GM12878 (cell line): ENCODE data around the gene PTPRM. TPM values are rescaled to one million over a fixed set of nuclear protein-coding genes. Genes with fewer than 3 reads are reported as not detected.

Experiments
- ATAC-seq: fragments of 200-7000 bp; cut with Tn5 transposase; 3 replicates; pipeline ENCODE4 v1.9.1; 2020; ENCODE audit warnings: mild to moderate bottlenecking, moderate library complexity
- BruUV-seq: library from RNA; stranded (reverse); fragments of 400-500 nt; replicated peaks from 2 replicates; lab custom pipeline; 2021; lab: Mats Ljungman, UMichigan
- CTCF ChIA-PET: fragments of 300-600 bp; sonication (Branson Sonifier 250); formaldehyde crosslinking; extraction: SDS; loops from one replicate; lab custom pipeline; 2021; ENCODE audit warnings: inconsistent platforms; lab: Yijun Ruan, JAX
- POLR2A ChIA-PET: fragments of 350-600 bp; formaldehyde crosslinking; extraction: SDS; loops from one replicate; lab custom pipeline; 2021; ENCODE audit warnings: inconsistent platforms; lab: Charles Lee
- RAD21 ChIA-PET: fragments of 300-600 bp; sonication (Branson Sonifier 250); formaldehyde crosslinking; loops from one replicate; lab custom pipeline; 2023; ENCODE audit warnings: antibody characterized with exemption; ENCODE audit not compliant: unreplicated experiment; lab: Charles Lee
- SMC1A ChIA-PET: fragments of 300-600 bp; sonication (Branson Sonifier 250); formaldehyde crosslinking; loops from one replicate; lab custom pipeline; 2023; ENCODE audit not compliant: unreplicated experiment, uncharacterized antibody; lab: Charles Lee
- DNase-seq: peaks from one replicate; pipeline ENCODE4 v3.0.0-alpha.2; 2011; ENCODE audit warnings: low read depth, low spot score
- FAIRE-seq: peaks from 3 replicates; lab custom pipeline; 2011; peaks lifted over from hg19 to GRCh38; lab: Jason Lieb, UNC
- H2AFZ ChIP-seq: 2 replicates; pipeline ENCODE4 v1.6.0; 2011; ENCODE audit warnings: low read depth, low read length, control low read depth; ENCODE audit not compliant: control insufficient read depth
- H3K27ac ChIP-seq: 2 replicates; pipeline ENCODE4 v1.5.1; 2011; ENCODE audit warnings: control low read depth; ENCODE audit not compliant: control insufficient read depth, insufficient read depth
- H3K27me3 ChIP-seq, 2 experiments: replicated peaks in 1 of 2; 2 replicates each; pipeline versions ENCODE4 v1.6.0 to v1.6.1; 2011; ENCODE audit warnings: low read length in 1 of 2; ENCODE audit not compliant: control insufficient read depth in 2 of 2, insufficient read depth in 2 of 2
- H3K36me3 ChIP-seq, 2 experiments: 2 replicates each; pipeline ENCODE4 v1.5.1; 2011; ENCODE audit warnings: low read length in 1 of 2; ENCODE audit not compliant: control insufficient read depth in 2 of 2, insufficient read depth in 2 of 2
- H3K4me1 ChIP-seq: 2 replicates; pipeline ENCODE4 v1.6.1; 2011; ENCODE audit warnings: mild to moderate bottlenecking, low read length, moderate library complexity, mixed read lengths; ENCODE audit not compliant: control insufficient read depth, insufficient read depth
- H3K4me2 ChIP-seq: 2 replicates; pipeline ENCODE4 v1.6.0; 2011; ENCODE audit warnings: control low read depth; ENCODE audit not compliant: control insufficient read depth, insufficient read depth
- H3K4me3 ChIP-seq: fragments of 200-600 bp; sonication (generic); 2 replicates; pipeline ENCODE4 v1.5.1; 2016
- H3K79me2 ChIP-seq: 2 replicates; pipeline ENCODE4 v1.6.0; 2011; ENCODE audit warnings: low read length; ENCODE audit not compliant: control insufficient read depth, insufficient read depth
- H3K9ac ChIP-seq: 2 replicates; pipeline ENCODE4 v1.8.0; 2011; ENCODE audit warnings: low read length, control low read depth, mixed read lengths; ENCODE audit not compliant: control insufficient read depth, insufficient read depth
- H3K9me3 ChIP-seq: replicated peaks from 3 replicates; pipeline ENCODE4 v1.5.1; 2011; ENCODE audit warnings: mild to moderate bottlenecking, low read length; ENCODE audit not compliant: control insufficient read depth, insufficient read depth
- H4K20me1 ChIP-seq: 2 replicates; pipeline ENCODE4 v1.6.0; 2011; ENCODE audit not compliant: control insufficient read depth, insufficient read depth
- BMI1 ChIP-seq: fragments of 450-650 bp; IDR thresholded peaks from 2 replicates; pipeline ENCODE4 v1.6.1; 2016; ENCODE audit warnings: mild to moderate bottlenecking, moderate library complexity, borderline replicate concordance
- CBX3 ChIP-seq: fragments of 200-600 bp; sonication (generic); IDR thresholded peaks from 2 replicates; pipeline ENCODE4 v1.6.1; 2016; ENCODE audit warnings: low read depth, borderline replicate concordance
- CEBPZ ChIP-seq: fragments of 150-350 bp; IDR thresholded peaks from 2 replicates; pipeline ENCODE4 v1.6.1; 2016; ENCODE audit warnings: low read depth, low read length
- CHD4 ChIP-seq: fragments of 200-600 bp; sonication (generic); IDR thresholded peaks from 2 replicates; pipeline ENCODE4 v1.6.1; 2016; ENCODE audit warnings: mild to moderate bottlenecking
- CREM ChIP-seq: IDR thresholded peaks from 2 replicates; pipeline ENCODE4 v1.6.1; 2014; ENCODE audit warnings: antibody characterized with exemption, low read depth
- ELK1 ChIP-seq: IDR thresholded peaks from 2 replicates; pipeline ENCODE4 v1.6.1; 2012; ENCODE audit warnings: low read depth, low read length, improper control_type of control experiment
- ESRRA ChIP-seq: IDR thresholded peaks from 2 replicates; pipeline ENCODE4 v1.6.1; 2012; ENCODE audit warnings: mild to moderate bottlenecking, low read length, improper control_type of control experiment
- FOXM1 ChIP-seq: IDR thresholded peaks from 2 replicates; pipeline ENCODE4 v1.6.1; 2012; ENCODE audit warnings: low read depth, mild to moderate bottlenecking, inconsistent platforms, low read length, moderate library complexity
- KDM1A ChIP-seq: fragments of 200-600 bp; sonication (generic); IDR thresholded peaks from 2 replicates; pipeline ENCODE4 v1.6.1; 2016; ENCODE audit warnings: borderline replicate concordance
- NFXL1 ChIP-seq: fragments of 450-650 bp; IDR thresholded peaks from 2 replicates; pipeline ENCODE4 v1.6.1; 2017; ENCODE audit warnings: antibody characterized with exemption, mild to moderate bottlenecking, borderline replicate concordance
- NR2C1 ChIP-seq: fragments of 450-650 bp; IDR thresholded peaks from 2 replicates; pipeline ENCODE4 v1.6.1; 2017; ENCODE audit warnings: antibody characterized with exemption, mild to moderate bottlenecking, moderate library complexity
- RBBP5 ChIP-seq: fragments of 200-600 bp; sonication (generic); conservative IDR thresholded peaks from 2 replicates; pipeline ENCODE4 v1.6.1; 2016
- RELB ChIP-seq: fragments of 450-650 bp; IDR thresholded peaks from 2 replicates; pipeline ENCODE4 v1.6.1; 2017; ENCODE audit warnings: low read depth, mild to moderate bottlenecking, moderate library complexity
- RFX5 ChIP-seq: IDR thresholded peaks from 2 replicates; pipeline ENCODE4 v1.6.1; 2011; ENCODE audit warnings: low read depth, low read length, improper control_type of control experiment
- SPI1 ChIP-seq: IDR thresholded peaks from 2 replicates; pipeline ENCODE4 v1.6.1; 2011; ENCODE audit warnings: low read depth, mild to moderate bottlenecking, low read length, moderate library complexity, borderline replicate concordance; ENCODE audit not compliant: insufficient read depth
- ZNF207 ChIP-seq: fragments of 450-650 bp; IDR thresholded peaks from 2 replicates; pipeline ENCODE4 v1.6.1; 2014; ENCODE audit warnings: antibody characterized with exemption, mild to moderate bottlenecking, borderline replicate concordance
- ZNF622 ChIP-seq: fragments of 450-650 bp; IDR thresholded peaks from 2 replicates; pipeline ENCODE4 v1.6.1; 2017; ENCODE audit warnings: mild to moderate bottlenecking, inconsistent platforms
- ZSCAN29 ChIP-seq: fragments of 450-650 bp; IDR thresholded peaks from 2 replicates; pipeline ENCODE4 v1.6.1; 2017; ENCODE audit warnings: mild to moderate bottlenecking, moderate library complexity
- WGBS: methylation state at CpG from one replicate; pipeline ENCODE4 v1.1.6; 2016; ENCODE audit warnings: low lambda C conversion rate; ENCODE audit not compliant: insufficient replicate concordance, insufficient coverage; ENCODE audit errors: missing lambda C conversion rate; 5-methylcytosine and 5-hydroxymethylcytosine counted together
- in situ Hi-C: fragments of 300-500 bp; cut with MboI; formaldehyde crosslinking; loops from 9 replicates; pipeline ENCODE4 v1.14.3; 2018; ENCODE audit warnings: mixed read lengths
- intact Hi-C: fragments of 100-400 bp; cut with micrococcal nuclease; formaldehyde crosslinking; loops from one replicate; pipeline ENCODE4 v1.14.2; 2022; ENCODE audit not compliant: unreplicated experiment
- polyA plus RNA-seq, 11 experiments: library from polyadenylated mRNA; depleted of rRNA in 4 of 11; unstranded in 6 of 11; stranded (reverse) in 5 of 11; fragments of >200 nt; fragmentation: Nextera tagmentation in 4 of 11; fragmentation: Illumina TruSeq in 1 of 11; extraction: Ambion mirVana in 4 of 11; extraction: Trizol in 1 of 11; gene quantifications; 1 replicate in 1 of 11; 2 replicates in 10 of 11; pipeline versions ENCODE4 v1.2.1 to v1.2.3, GENCODE V29; 2011 to 2016; ENCODE audit warnings: inconsistent platforms in 2 of 11, missing spikeins in 2 of 11, low read depth in 1 of 11
- total RNA-seq, 4 experiments: library from RNA; depleted of rRNA in 3 of 4; stranded (reverse); fragments of >200 nt in 3 of 4; fragmentation: Illumina TruSeq in 1 of 4; extraction: Trizol in 1 of 4; gene quantifications; 2 replicates each; pipeline versions ENCODE4 v1.2.1 to v1.2.3, GENCODE V29; 2013 to 2021

Gene PTPRM
- total and polyA plus RNA-seq, 10 of the 15 experiments (the other 5 are each of a cell fraction or from before 2014, with no cell fraction given), result 0.07 to 22.6 (median 0.60) TPM

DNA sequence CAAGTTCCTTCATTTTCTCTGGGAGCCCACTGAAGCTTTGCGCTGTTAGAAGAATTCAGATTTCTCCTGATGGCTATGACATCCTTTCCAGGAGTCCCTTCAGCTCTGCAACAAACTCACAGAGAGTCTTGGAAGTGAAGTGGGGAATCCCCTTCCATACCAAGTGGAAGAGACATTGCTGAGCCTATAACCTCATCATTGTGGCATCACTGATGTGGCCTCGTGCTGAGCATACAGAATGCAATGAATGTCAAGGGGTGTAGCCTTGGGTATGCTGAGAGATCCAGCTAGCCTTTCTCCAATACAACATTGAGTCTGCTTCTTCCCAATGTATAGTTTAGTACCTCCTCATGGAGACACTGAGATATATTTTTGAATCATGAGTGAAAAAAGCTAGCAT lies 731.1 kb downstream of the PTPRM start:
- Histone ChIP-seq H3K36me3 (no peaks in the 10 kb centered on the region), H3K27ac (no peak overlapping the region), H3K27me3 (no peaks in the 10 kb centered on the region; a peak in 2 of 4 replicates), H3K4me1 (no peaks in the 10 kb centered on the region), H3K4me3 (no peak overlapping the region), H2AFZ (no peak overlapping the region), H3K9me3 (no peaks in the 10 kb centered on the region), H3K4me2 (no peak overlapping the region), H3K79me2 (no peaks in the 10 kb centered on the region), H3K9ac (no peak overlapping the region), H4K20me1 (no peaks in the 10 kb centered on the region)
- no peak for ATAC-seq
- RAD21 ChIA-PET, result no interaction called here
- POLR2A ChIA-PET, result no interaction called here
- intact Hi-C loops (no loop called here), in situ Hi-C loops (no loop called here)
- 15% methylated on average over 2 of the region's 2 CpGs for WGBS
- DNase-seq, result no peak
- SMC1A ChIA-PET, result no interaction called here
- no TSS peak for BruUV-seq
- no peak for FAIRE-seq
- CTCF ChIA-PET, result interaction anchor here (1.0 kb wide), 1 partner anchor 14 kb away, joined by 3 read pairs; no protein-coding TSS in a partner anchor
- TF ChIP-seq CEBPZ (no peak), ELK1 (no peak), ZNF207 (no peak), KDM1A (no peak), FOXM1 (no peak), ZNF622 (no peak), ESRRA (no peak), BMI1 (no peak), CREM (no peak), NR2C1 (no peak), NFXL1 (no peak), ZSCAN29 (no peak), CBX3 (no peak), RFX5 (no peak), RELB (no peak), RBBP5 (no peak), CHD4 (no peak), SPI1 (no peak)
